ENCODE data around the gene LRMDA. TPM values are rescaled to one million over a fixed set of nuclear protein-coding genes. Genes with fewer than 3 reads are reported as not detected.

Gene LRMDA
- total and polyA plus RNA-seq, 10 of the 15 experiments (the other 5 are each of a cell fraction or from before 2014, with no cell fraction given), result 0.07 to 0.54 (median 0.29) TPM; not detected in 4

DNA sequence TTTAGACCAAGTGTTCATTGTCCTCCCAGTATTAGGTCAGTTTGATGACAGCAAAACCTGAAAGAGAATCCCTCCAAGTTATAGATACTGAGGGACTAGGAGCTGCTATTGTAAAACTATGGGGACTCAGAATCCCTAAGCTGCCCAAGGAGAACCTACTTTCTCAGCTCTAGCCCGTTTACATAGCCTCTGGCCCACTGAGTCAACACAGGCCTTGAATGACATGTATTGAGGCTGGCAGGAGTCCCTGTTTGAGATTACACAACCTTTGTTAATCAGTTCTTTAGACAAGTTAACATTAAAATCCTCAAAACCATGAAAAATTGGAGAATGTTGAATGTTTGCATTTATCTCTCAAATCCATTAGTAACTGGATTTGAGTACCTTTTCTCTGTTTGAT lies 1127.2 kb downstream of the LRMDA start:
- SMC1A ChIA-PET (ENCODE audit: uncharacterized antibody, unreplicated experiment), result interaction anchor here (0.9 kb wide), 1 partner anchor 9 kb away, joined by 3 read pairs; no protein-coding TSS in a partner anchor
- BruUV-seq (replicated peaks), result no TSS peak
- no peaks in the 10 kb centered on the region for H4K20me1 ChIP-seq (ENCODE audit: control insufficient read depth, insufficient read depth)
- no peaks in the 10 kb centered on the region for H3K9me3 ChIP-seq (replicated peaks; ENCODE audit: control insufficient read depth, insufficient read depth, low read length)
- CTCF ChIA-PET, result interaction anchor here (0.8 to 1.1 kb wide), 2 partner anchors 10 to 12 kb away, joined by 3 to 4 read pairs; no protein-coding TSS in a partner anchor
- no peak overlapping the region for H3K9ac ChIP-seq (ENCODE audit: control insufficient read depth, insufficient read depth, low read length)
- RAD21 ChIA-PET (ENCODE audit: unreplicated experiment), result no interaction called here
- WGBS (ENCODE audit: insufficient coverage, insufficient replicate concordance, low lambda C conversion rate, missing lambda C conversion rate), result 0% methylated on average over 1 of the region's 1 CpG
- H3K27ac ChIP-seq (ENCODE audit: control insufficient read depth, insufficient read depth), result no peak overlapping the region
- H3K36me3 ChIP-seq (ENCODE audit: control insufficient read depth in 2 of 2, insufficient read depth in 2 of 2, low read length in 1 of 2), result no peaks in the 10 kb centered on the region
- H3K4me3 ChIP-seq, result no peak overlapping the region
- no peak overlapping the region for H3K4me2 ChIP-seq (ENCODE audit: control insufficient read depth, insufficient read depth)
- H2AFZ ChIP-seq (ENCODE audit: control insufficient read depth, low read depth, low read length), result no peak overlapping the region
- H3K4me1 ChIP-seq (ENCODE audit: control insufficient read depth, insufficient read depth, low read length), result no peaks in the 10 kb centered on the region
- no peaks in the 10 kb centered on the region for H3K27me3 ChIP-seq (replicated peaks in 1 of 2; ENCODE audit: control insufficient read depth in 2 of 2, insufficient read depth in 2 of 2, low read length in 1 of 2)
- no peaks in the 10 kb centered on the region for H3K79me2 ChIP-seq (ENCODE audit: control insufficient read depth, insufficient read depth, low read length)
- FAIRE-seq, result no peak
- in situ Hi-C loops (cut with MboI) (no loop called here), intact Hi-C loops (cut with micrococcal nuclease; ENCODE audit: unreplicated experiment) (no loop called here)
- no peak for ATAC-seq
- DNase-seq (ENCODE audit: low read depth, low spot score), result no peak
- POLR2A ChIA-PET, result interaction anchor here (0.5 kb wide), 1 partner anchor 1345 kb away, joined by 4 read pairs; no protein-coding TSS in a partner anchor
- no peak for TF ChIP-seq TBL1XR1 (IDR thresholded peaks at IDR 0.05; ENCODE audit: low read depth, low read length)
- TF ChIP-seq CEBPB (IDR thresholded peaks at IDR 0.05; ENCODE audit: borderline replicate concordance in 1 of 2, low read depth in 2 of 2, low read length in 2 of 2), result no peak
- TF ChIP-seq RAD51 (IDR thresholded peaks at IDR 0.05), result no peak
- TF ChIP-seq NKRF (conservative IDR thresholded peaks at IDR 0.05), result no peak
- no peak for TF ChIP-seq BMI1 (IDR thresholded peaks at IDR 0.05; ENCODE audit: borderline replicate concordance)
- TF ChIP-seq, protein P1, sequence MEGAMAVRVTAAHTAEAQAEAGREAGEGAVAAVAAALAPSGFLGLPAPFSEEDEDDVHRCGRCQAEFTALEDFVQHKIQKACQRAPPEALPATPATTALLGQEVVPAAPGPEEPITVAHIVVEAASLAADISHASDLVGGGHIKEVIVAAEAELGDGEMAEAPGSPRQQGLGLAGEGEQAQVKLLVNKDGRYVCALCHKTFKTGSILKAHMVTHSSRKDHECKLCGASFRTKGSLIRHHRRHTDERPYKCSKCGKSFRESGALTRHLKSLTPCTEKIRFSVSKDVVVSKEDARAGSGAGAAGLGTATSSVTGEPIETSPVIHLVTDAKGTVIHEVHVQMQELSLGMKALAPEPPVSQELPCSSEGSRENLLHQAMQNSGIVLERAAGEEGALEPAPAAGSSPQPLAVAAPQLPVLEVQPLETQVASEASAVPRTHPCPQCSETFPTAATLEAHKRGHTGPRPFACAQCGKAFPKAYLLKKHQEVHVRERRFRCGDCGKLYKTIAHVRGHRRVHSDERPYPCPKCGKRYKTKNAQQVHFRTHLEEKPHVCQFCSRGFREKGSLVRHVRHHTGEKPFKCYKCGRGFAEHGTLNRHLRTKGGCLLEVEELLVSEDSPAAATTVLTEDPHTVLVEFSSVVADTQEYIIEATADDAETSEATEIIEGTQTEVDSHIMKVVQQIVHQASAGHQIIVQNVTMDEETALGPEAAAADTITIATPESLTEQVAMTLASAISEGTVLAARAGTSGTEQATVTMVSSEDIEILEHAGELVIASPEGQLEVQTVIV (IDR thresholded peaks at IDR 0.05; ENCODE audit: borderline replicate concordance, partially characterized antibody), result no peak
- no peak for TF ChIP-seq CHD4 (IDR thresholded peaks at IDR 0.05)
- no peak for TF ChIP-seq USF1 (IDR thresholded peaks at IDR 0.05; ENCODE audit: borderline replicate concordance, extremely low read length, insufficient read depth, low read depth, low read length)
- TF ChIP-seq, protein P2, sequence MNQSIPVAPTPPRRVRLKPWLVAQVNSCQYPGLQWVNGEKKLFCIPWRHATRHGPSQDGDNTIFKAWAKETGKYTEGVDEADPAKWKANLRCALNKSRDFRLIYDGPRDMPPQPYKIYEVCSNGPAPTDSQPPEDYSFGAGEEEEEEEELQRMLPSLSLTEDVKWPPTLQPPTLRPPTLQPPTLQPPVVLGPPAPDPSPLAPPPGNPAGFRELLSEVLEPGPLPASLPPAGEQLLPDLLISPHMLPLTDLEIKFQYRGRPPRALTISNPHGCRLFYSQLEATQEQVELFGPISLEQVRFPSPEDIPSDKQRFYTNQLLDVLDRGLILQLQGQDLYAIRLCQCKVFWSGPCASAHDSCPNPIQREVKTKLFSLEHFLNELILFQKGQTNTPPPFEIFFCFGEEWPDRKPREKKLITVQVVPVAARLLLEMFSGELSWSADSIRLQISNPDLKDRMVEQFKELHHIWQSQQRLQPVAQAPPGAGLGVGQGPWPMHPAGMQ (IDR thresholded peaks at IDR 0.05; ENCODE audit: borderline replicate concordance), result no peak
- no peak for TF ChIP-seq POLR2A (IDR thresholded peaks at IDR 0.05; ENCODE audit: low read depth, low read length)
- TF ChIP-seq MEF2A (IDR thresholded peaks at IDR 0.05; ENCODE audit: insufficient read depth, low read depth, low read length), result no peak
- TF ChIP-seq RAD21 (IDR thresholded peaks at IDR 0.05; ENCODE audit: insufficient read depth, low read depth, low read length), result no peak
- no peak for TF ChIP-seq NFYA (IDR thresholded peaks at IDR 0.05; ENCODE audit: borderline replicate concordance, low read depth, low read length)
- no peak for TF ChIP-seq PRDM15 (CRISPR knock-in tag; IDR thresholded peaks at IDR 0.05)

Measured in GM12878 (cell line).